ENCODE results near the gene B3GLCT. TPM values are rescaled to one million over a fixed set of nuclear protein-coding genes. Genes with fewer than 3 reads are reported as not detected.

Gene B3GLCT
- total RNA-seq, 4 donors from 2014 or later = 10.8 to 14.0 (median 11.8) TPM

- Histone ChIP-seq H3K27me3 (no peaks in the 10 kb centered on the region), H3K27ac (no peak overlapping the region), H3K36me3 (no peaks in the 10 kb centered on the region), H3K9me3 (no peaks in the 10 kb centered on the region), H3K4me3 (replicated peaks in 1 of 3) (no peak overlapping the region), H3K4me1 (no peaks in the 10 kb centered on the region)
- WGBS, 2 donors = 59 to 78% methylated on average over 3 of the region's 3 CpGs
- DNase-seq = peak; percentile 5
- intact Hi-C loops (cut with DNase I) = no loop called here
- no peak for TF ChIP-seq POLR2A (IDR thresholded peaks at IDR 0.05)
- no peak for TF ChIP-seq CTCF (IDR thresholded peaks at IDR 0.05)
Measured at GRCh38 chr13:31322026-31322425, 122.3 kb downstream of the B3GLCT start.

- 91 to 94% methylated on average over 6 of the region's 6 CpGs for WGBS, 2 donors
- TF ChIP-seq POLR2A (IDR thresholded peaks at IDR 0.05) = no peak
- DNase-seq = no peak
- H3K36me3 ChIP-seq = no peaks in the 10 kb centered on the region
- H3K9me3 ChIP-seq = no peaks in the 10 kb centered on the region
- no peaks in the 10 kb centered on the region for H3K27me3 ChIP-seq
- no peaks in the 10 kb centered on the region for H3K4me1 ChIP-seq
- H3K4me3 ChIP-seq (replicated peaks in 1 of 3) = no peak overlapping the region
- intact Hi-C loops (cut with DNase I) = no loop called here
- H3K27ac ChIP-seq = no peak overlapping the region
Measured at GRCh38 chr13:31322702-31323405, 123.1 kb downstream of the B3GLCT start.

- H3K27me3 ChIP-seq = no peaks in the 10 kb centered on the region
- H3K4me1 ChIP-seq = no peaks in the 10 kb centered on the region
- H3K4me3 ChIP-seq (replicated peaks in 1 of 3) = no peak overlapping the region
- no peak overlapping the region for H3K27ac ChIP-seq
- no peaks in the 10 kb centered on the region for H3K36me3 ChIP-seq
- DNase-seq = no peak
- TF ChIP-seq POLR2A (IDR thresholded peaks at IDR 0.05) = no peak
- no peak for TF ChIP-seq CTCF (IDR thresholded peaks at IDR 0.05)
- no peaks in the 10 kb centered on the region for H3K9me3 ChIP-seq
- 81 to 88% methylated on average over 7 of the region's 7 CpGs for WGBS, 2 donors
- intact Hi-C loops (cut with DNase I) = no loop called here
Measured at GRCh38 chr13:31327182-31327860, 127.5 kb downstream of the B3GLCT start.

GRCh38 chr13:31328549-31329235 is 128.9 kb downstream of the B3GLCT start:
- H3K4me3 ChIP-seq (replicated peaks in 1 of 3) = no peak overlapping the region
- no peaks in the 10 kb centered on the region for H3K4me1 ChIP-seq
- WGBS, 2 donors = 75 to 78% methylated on average over 8 of the region's 8 CpGs
- intact Hi-C loops (cut with DNase I) = no loop called here
- TF ChIP-seq CTCF (IDR thresholded peaks at IDR 0.05) (no peak), POLR2A (IDR thresholded peaks at IDR 0.05) (no peak)
- no peaks in the 10 kb centered on the region for H3K9me3 ChIP-seq
- no peaks in the 10 kb centered on the region for H3K36me3 ChIP-seq
- H3K27me3 ChIP-seq = no peaks in the 10 kb centered on the region
- no peak overlapping the region for H3K27ac ChIP-seq
- no peak for DNase-seq

GRCh38 chr13:31330236-31330635 is 130.5 kb downstream of the B3GLCT start:
- Histone ChIP-seq H3K4me3 (replicated peaks in 1 of 3) (no peak overlapping the region), H3K4me1 (no peaks in the 10 kb centered on the region), H3K27me3 (no peaks in the 10 kb centered on the region), H3K36me3 (no peaks in the 10 kb centered on the region), H3K9me3 (no peaks in the 10 kb centered on the region), H3K27ac (no peak overlapping the region)
- TF ChIP-seq POLR2A (IDR thresholded peaks at IDR 0.05) (no peak), CTCF (IDR thresholded peaks at IDR 0.05) (no peak)
- intact Hi-C loops (cut with DNase I) = no loop called here
- WGBS, 2 donors = 96% methylated on average over 1 of the region's 1 CpG
- DNase-seq = no peak
